ENCODE measurements around the gene HSF2. TPM values are rescaled to one million over a fixed set of nuclear protein-coding genes. Genes with fewer than 3 reads are reported as not detected.

HSF2 gene
- total and polyA plus RNA-seq, 10 of the 15 experiments (the other 5 are each of a cell fraction or from before 2014, with no cell fraction given) = 9.5 to 38.3 (median 16.8) TPM

DNA sequence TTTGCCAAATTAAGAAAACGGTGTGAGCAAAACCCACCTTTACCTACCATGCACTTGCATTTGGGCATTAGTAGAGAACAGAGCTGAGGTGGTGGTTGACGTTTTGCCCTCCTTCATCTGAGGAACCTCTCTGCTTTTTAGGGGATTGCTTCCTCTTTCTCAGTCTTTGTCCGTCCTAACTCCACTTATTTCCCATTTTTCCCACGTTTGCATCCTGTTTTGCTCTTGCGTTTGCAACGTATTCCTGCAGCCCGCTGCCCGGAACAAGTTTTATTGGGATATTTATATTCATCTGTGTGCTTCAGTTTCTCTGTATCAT lies 72.5 kb downstream of the HSF2 start:
- ChIA-PET CTCF (interaction anchor here (0.7 to 2.2 kb wide), 7 partner anchors 13 to 256 kb away, joined by 3 to 12 read pairs (median 3); no protein-coding TSS in a partner anchor), POLR2A (interaction anchor here (0.8 to 2.3 kb wide), 3 partner anchors 70 to 459 kb away, joined by 3 to 9 read pairs (median 3); partner anchors contain the start of gene HSF2), SMC1A (ENCODE audit: uncharacterized antibody, unreplicated experiment) (interaction anchor here (0.7 to 2.6 kb wide), 6 partner anchors 25 to 367 kb away, joined by 3 to 9 read pairs (median 5); no protein-coding TSS in a partner anchor), RAD21 (ENCODE audit: unreplicated experiment) (interaction anchor here (0.8 to 1.0 kb wide), 2 partner anchors 12 to 58 kb away, joined by 3 to 5 read pairs; no protein-coding TSS in a partner anchor)
- H3K4me1 ChIP-seq (ENCODE audit: control insufficient read depth, insufficient read depth, low read length) = no peaks in the 10 kb centered on the region; the same call in 1 of the 2 replicates
- H3K4me2 ChIP-seq (ENCODE audit: control insufficient read depth, insufficient read depth) = peak overlapping the region; percentile 62
- H3K9me3 ChIP-seq (replicated peaks; ENCODE audit: control insufficient read depth, insufficient read depth, low read length) = no peaks in the 10 kb centered on the region
- peaks cover 44% of the 10 kb centered on the region for H3K79me2 ChIP-seq (ENCODE audit: control insufficient read depth, insufficient read depth, low read length)
- no peaks in the 10 kb centered on the region for H4K20me1 ChIP-seq (ENCODE audit: control insufficient read depth, insufficient read depth)
- H3K9ac ChIP-seq (ENCODE audit: control insufficient read depth, insufficient read depth, low read length) = peak overlapping the region; percentile 93
- 1% methylated on average over 8 of the region's 8 CpGs for WGBS (ENCODE audit: insufficient coverage, insufficient replicate concordance, low lambda C conversion rate, missing lambda C conversion rate)
- H3K36me3 ChIP-seq (ENCODE audit: control insufficient read depth in 2 of 2, insufficient read depth in 2 of 2, low read length in 1 of 2) = no peaks in the 10 kb centered on the region
- H3K4me3 ChIP-seq = peak overlapping the region; percentile 92
- peak overlapping the region; percentile 89 for H3K27ac ChIP-seq (ENCODE audit: control insufficient read depth, insufficient read depth)
- DNase-seq (ENCODE audit: low read depth, low spot score) (no peak), FAIRE-seq (no peak), ATAC-seq (peak; percentile 69)
- H2AFZ ChIP-seq (ENCODE audit: control insufficient read depth, low read depth, low read length) = peak overlapping the region; percentile 100
- no peaks in the 10 kb centered on the region for H3K27me3 ChIP-seq (replicated peaks in 1 of 2; ENCODE audit: control insufficient read depth in 2 of 2, insufficient read depth in 2 of 2, low read length in 1 of 2)
- BruUV-seq (replicated peaks) = TSS peak; percentile 89
- intact Hi-C loops (cut with micrococcal nuclease; ENCODE audit: unreplicated experiment) = loop anchor here (10.0 kb wide), 1 partner anchor 243 kb away; no protein-coding TSS in a partner anchor
- in situ Hi-C loops (cut with MboI) = loop anchor here (25.0 kb wide), 1 partner anchor 1135 kb away; the partner anchor contains the start of gene TBC1D32
- TF ChIP-seq ZNF622 (IDR thresholded peaks at IDR 0.05) (no peak), CHD2 (IDR thresholded peaks at IDR 0.05; ENCODE audit: borderline replicate concordance, low read depth, low read length) (no peak), IKZF2 (IDR thresholded peaks at IDR 0.05) (peak; percentile 54 to 81), YY1 (IDR thresholded peaks at IDR 0.05; ENCODE audit: low read depth, low read length) (no peak), HDGF (IDR thresholded peaks at IDR 0.05) (0 out of 2 replicates have a peak, but pooled peaks have one; percentile 2), RELB (IDR thresholded peaks at IDR 0.05; ENCODE audit: low read depth) (peak; percentile 10; the same call in 1 of the 2 replicates), ZBTB33 (IDR thresholded peaks at IDR 0.05) (no peak), PML (IDR thresholded peaks at IDR 0.05; ENCODE audit: low read length) (no peak), SRF (IDR thresholded peaks at IDR 0.05; ENCODE audit: low read depth in 2 of 2, low read length in 2 of 2) (no peak)
- TF ChIP-seq, protein P1, sequence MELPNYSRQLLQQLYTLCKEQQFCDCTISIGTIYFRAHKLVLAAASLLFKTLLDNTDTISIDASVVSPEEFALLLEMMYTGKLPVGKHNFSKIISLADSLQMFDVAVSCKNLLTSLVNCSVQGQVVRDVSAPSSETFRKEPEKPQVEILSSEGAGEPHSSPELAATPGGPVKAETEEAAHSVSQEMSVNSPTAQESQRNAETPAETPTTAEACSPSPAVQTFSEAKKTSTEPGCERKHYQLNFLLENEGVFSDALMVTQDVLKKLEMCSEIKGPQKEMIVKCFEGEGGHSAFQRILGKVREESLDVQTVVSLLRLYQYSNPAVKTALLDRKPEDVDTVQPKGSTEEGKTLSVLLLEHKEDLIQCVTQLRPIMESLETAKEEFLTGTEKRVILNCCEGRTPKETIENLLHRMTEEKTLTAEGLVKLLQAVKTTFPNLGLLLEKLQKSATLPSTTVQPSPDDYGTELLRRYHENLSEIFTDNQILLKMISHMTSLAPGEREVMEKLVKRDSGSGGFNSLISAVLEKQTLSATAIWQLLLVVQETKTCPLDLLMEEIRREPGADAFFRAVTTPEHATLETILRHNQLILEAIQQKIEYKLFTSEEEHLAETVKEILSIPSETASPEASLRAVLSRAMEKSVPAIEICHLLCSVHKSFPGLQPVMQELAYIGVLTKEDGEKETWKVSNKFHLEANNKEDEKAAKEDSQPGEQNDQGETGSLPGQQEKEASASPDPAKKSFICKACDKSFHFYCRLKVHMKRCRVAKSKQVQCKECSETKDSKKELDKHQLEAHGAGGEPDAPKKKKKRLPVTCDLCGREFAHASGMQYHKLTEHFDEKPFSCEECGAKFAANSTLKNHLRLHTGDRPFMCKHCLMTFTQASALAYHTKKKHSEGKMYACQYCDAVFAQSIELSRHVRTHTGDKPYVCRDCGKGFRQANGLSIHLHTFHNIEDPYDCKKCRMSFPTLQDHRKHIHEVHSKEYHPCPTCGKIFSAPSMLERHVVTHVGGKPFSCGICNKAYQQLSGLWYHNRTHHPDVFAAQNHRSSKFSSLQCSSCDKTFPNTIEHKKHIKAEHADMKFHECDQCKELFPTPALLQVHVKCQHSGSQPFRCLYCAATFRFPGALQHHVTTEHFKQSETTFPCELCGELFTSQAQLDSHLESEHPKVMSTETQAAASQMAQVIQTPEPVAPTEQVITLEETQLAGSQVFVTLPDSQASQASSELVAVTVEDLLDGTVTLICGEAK (IDR thresholded peaks at IDR 0.05; ENCODE audit: borderline replicate concordance) = peak; percentile 32
- TF ChIP-seq, protein P2, sequence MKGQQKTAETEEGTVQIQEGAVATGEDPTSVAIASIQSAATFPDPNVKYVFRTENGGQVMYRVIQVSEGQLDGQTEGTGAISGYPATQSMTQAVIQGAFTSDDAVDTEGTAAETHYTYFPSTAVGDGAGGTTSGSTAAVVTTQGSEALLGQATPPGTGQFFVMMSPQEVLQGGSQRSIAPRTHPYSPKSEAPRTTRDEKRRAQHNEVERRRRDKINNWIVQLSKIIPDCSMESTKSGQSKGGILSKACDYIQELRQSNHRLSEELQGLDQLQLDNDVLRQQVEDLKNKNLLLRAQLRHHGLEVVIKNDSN (IDR thresholded peaks at IDR 0.05; ENCODE audit: borderline replicate concordance, extremely low read length, insufficient read depth, low read depth, low read length) = no peak
- TF ChIP-seq, protein P3, sequence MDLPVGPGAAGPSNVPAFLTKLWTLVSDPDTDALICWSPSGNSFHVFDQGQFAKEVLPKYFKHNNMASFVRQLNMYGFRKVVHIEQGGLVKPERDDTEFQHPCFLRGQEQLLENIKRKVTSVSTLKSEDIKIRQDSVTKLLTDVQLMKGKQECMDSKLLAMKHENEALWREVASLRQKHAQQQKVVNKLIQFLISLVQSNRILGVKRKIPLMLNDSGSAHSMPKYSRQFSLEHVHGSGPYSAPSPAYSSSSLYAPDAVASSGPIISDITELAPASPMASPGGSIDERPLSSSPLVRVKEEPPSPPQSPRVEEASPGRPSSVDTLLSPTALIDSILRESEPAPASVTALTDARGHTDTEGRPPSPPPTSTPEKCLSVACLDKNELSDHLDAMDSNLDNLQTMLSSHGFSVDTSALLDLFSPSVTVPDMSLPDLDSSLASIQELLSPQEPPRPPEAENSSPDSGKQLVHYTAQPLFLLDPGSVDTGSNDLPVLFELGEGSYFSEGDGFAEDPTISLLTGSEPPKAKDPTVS (IDR thresholded peaks at IDR 0.05; ENCODE audit: low read depth, low read length) = no peak
